ENCODE data around the gene MICAL2. TPM values are rescaled to one million over a fixed set of nuclear protein-coding genes. Genes with fewer than 3 reads are reported as not detected.
A peak's percentile ranks its signal among the peaks of the same experiment; 100 is the strongest.

MICAL2 gene
- total RNA-seq, 1 experiment from 2014 or later = 153 TPM

- DNase-seq (ENCODE audit: low spot score) = peak; percentile 33
Measured at GRCh38 chr11:12287009-12287373, 176.6 kb downstream of the MICAL2 start.

GRCh38 chr11:12287374-12288211, 177.2 kb downstream of the MICAL2 start:
- DNase-seq (ENCODE audit: low spot score) = peak; percentile 79

GRCh38 chr11:12288212-12288930, 178.0 kb downstream of the MICAL2 start:
- DNase-seq (ENCODE audit: low spot score) = peak; percentile 91

GRCh38 chr11:12288931-12289666, 178.7 kb downstream of the MICAL2 start:
- no peak for DNase-seq (ENCODE audit: low spot score)

- DNase-seq (ENCODE audit: low spot score) = no peak
Measured at GRCh38 chr11:12289667-12290476, 179.5 kb downstream of the MICAL2 start.

GRCh38 chr11:12290477-12290922, 180.1 kb downstream of the MICAL2 start:
- DNase-seq (ENCODE audit: low spot score) = no peak

- no peak for DNase-seq (ENCODE audit: low spot score)
Measured at GRCh38 chr11:12291313-12291712, 180.9 kb downstream of the MICAL2 start.

GRCh38 chr11:12291766-12292165, 181.4 kb downstream of the MICAL2 start:
- DNase-seq (ENCODE audit: low spot score) = no peak

- DNase-seq (ENCODE audit: low spot score) = no peak
Measured at GRCh38 chr11:12292766-12293165, 182.4 kb downstream of the MICAL2 start.

GRCh38 chr11:12293486-12293885, 183.1 kb downstream of the MICAL2 start:
- DNase-seq (ENCODE audit: low spot score) = no peak

- DNase-seq (ENCODE audit: low spot score) = no peak
Measured at GRCh38 chr11:12294613-12295012, 184.2 kb downstream of the MICAL2 start.

GRCh38 chr11:12295943-12296342, 185.6 kb downstream of the MICAL2 start:
- no peak for DNase-seq (ENCODE audit: low spot score)

GRCh38 chr11:12298610-12299009, 188.2 kb downstream of the MICAL2 start:
- DNase-seq (ENCODE audit: low spot score) = no peak

GRCh38 chr11:12301379-12301778, 191.0 kb downstream of the MICAL2 start:
- DNase-seq (ENCODE audit: low spot score) = no peak

GRCh38 chr11:12303421-12304149, 193.2 kb downstream of the MICAL2 start:
- no peak for DNase-seq (ENCODE audit: low spot score)

- DNase-seq (ENCODE audit: low spot score) = no peak
Measured at GRCh38 chr11:12306830-12307229, 196.4 kb downstream of the MICAL2 start.

GRCh38 chr11:12312132-12312531, 201.7 kb downstream of the MICAL2 start:
- no peak for DNase-seq (ENCODE audit: low spot score)

Data from HT-29 (cell line).